GM19328 (cell line): Measurements from ENCODE around the gene MYOZ3.

ENCODE experiments used
- ATAC-seq: cut with Tn5 transposase; IDR thresholded peaks from one replicate; pipeline ENCODE4 v1.9.1; 2021; ENCODE audit warnings: mild to moderate bottlenecking, moderate library complexity; ENCODE audit not compliant: unreplicated experiment

MYOZ3 gene

DNA sequence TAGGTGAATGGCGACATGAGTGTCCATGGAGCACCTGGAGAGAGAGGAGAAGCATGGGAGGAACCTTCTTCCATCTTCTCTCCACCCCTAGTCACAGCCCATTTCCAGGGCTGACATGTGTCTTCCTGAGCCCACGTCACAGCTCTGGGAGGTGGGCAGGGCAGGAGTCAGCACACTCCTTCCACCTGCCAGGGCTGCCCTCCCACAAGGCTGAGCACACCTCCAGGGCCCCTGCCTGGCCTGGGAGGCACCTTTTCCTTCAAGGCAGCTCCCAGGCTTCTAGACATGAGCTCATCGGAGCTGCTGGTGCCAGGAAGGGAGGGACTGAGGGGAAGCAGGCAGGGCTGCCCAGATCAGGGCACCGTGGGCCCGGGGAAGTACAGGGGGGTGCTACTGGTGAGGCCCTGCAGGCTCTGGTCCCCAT, 34.2 kb upstream of the MYOZ3 start:
- no peak for ATAC-seq

GRCh38 chr5:150627731-150628545, 33.1 kb upstream of the MYOZ3 start:
- ATAC-seq = no peak

DNA sequence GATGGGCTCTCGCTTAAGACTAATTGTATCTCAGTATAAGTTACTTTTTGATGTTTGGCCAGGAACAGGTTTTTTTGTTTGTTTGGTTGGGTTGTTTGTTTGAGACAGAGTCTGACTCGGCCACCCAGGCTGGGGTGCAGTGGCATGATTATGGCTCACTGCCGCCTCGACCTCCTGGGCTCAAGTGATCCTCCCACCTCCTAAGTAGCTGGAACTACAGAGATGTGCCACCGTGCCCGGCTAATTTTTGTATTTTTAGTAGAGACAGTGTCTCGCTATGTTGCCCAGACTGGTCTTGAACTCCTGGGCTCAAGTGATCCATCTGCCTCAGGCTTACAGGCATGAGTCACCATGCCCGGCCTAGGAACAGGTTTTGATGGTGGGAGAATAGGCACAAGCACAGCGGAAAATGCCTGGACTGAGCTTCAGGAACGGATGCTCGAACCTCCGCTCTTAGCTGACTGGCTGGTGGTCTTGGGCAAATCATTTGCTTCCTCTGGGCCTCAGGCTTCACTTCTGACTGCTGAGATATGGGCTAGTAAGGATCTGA, 32.0 kb upstream of the MYOZ3 start:
- no peak for ATAC-seq

GRCh38 chr5:150630016-150630415, 31.0 kb upstream of the MYOZ3 start:
- ATAC-seq = no peak

- no peak for ATAC-seq
Measured at GRCh38 chr5:150630461-150631325, 30.4 kb upstream of the MYOZ3 start.

- no peak for ATAC-seq
Measured at GRCh38 chr5:150631326-150631701, 29.7 kb upstream of the MYOZ3 start.

- no peak for ATAC-seq
Measured at GRCh38 chr5:150632305-150633160, 28.5 kb upstream of the MYOZ3 start.

GRCh38 chr5:150633429-150633828, 27.6 kb upstream of the MYOZ3 start:
- ATAC-seq = no peak

DNA sequence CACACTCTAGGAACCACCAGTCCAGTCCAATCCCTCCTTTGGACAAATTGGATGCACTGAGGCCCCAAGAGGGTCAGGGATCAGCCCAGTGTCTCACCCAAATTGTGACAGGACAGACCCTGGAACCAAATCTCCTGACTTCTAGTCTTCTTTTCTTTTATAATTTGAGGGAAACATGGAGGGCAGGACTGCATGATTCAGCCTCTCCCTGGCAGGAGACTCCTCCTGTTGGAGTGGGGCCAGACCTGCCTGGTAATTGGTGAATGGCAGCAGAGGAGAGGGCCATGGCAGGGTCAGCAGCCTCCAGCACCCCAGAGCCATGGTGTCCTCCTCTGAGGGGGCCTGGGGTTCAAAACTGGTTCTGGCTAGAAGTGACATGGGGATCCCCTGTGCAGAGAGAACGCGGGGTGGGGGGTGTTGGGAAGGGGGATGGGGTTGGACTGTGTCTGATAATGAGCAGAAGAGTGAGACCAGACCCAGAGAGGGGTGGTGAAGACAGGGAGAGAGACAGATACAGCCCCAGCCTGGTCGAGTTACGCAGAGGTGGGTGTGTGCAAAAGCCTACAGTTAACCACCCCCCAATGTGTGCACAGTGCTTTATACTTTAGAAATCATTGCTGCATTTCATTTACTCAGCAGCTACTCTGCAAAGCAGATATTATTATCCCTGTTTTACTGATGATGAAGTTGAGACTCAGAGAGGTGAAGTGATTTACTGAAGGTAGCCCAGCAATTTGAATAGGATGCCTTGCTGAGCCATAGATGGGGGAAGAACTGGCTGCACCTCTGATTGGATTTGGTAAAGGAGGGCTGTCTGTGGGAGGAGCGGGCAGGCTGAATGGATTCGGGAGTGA, 24.4 kb upstream of the MYOZ3 start:
- no peak for ATAC-seq

- no peak for ATAC-seq
Measured at GRCh38 chr5:150637245-150638052, 23.6 kb upstream of the MYOZ3 start.

DNA sequence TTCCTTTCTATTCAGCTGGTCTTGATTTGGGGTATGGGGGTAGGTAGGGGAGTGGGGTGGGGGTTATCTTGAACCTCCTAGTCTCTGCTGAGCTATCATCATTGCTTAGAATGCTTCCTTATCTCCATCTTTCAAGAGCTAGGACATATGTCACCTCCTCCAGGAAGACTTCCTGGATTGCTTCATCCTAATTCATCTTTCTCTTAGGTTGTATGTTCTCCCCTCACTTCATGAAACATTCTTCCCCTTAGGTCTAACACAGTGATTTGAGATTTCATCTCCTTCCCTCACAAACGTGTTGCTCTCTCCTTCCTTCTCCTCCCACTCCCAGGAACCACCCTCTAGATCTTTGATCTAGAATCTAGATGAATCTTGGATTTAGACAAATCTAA, 23.0 kb upstream of the MYOZ3 start:
- ATAC-seq = no peak

DNA sequence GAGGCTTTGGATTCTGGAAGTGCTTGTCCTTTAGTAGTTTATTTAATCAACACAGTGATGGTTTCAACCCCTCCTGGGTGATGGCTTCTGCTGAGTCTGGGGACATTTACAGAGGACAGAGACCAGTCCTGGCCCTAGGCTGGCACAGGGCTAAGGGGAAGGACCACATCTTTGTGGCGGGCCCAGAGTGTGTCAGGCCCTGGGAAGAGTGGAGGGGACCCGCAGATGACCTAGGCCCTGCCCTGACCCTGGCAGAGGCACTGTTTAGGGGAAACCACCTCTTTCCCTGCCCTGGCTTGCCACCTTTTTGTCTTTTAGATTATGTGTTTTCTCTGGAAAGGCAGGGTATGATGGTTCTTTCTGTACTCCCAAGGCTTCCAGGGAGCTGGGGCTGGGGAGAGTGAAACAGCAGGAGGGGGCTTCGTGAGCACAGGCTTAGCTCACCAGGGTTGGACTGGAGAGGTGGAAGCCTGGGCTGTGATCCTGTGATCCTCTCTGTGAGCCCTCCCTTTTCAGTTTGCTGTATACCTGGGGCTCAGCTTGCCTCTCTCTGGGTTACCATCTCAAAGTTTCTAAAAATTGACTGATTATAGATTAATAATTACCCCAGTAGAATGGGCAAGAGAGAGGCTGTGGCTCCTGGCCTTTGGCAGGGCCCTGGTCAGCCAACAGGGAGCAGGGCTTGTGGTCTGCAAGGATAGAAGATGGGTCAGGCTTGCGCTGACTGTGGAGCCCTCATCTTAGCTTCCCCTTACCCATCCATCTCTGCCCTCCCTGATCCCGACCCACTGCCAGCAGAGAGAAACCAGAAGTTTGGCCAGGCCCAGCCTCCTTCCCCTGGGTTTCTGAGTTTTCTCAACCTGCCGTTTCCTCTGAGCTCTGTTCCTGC, 22.3 kb upstream of the MYOZ3 start:
- no peak for ATAC-seq

DNA sequence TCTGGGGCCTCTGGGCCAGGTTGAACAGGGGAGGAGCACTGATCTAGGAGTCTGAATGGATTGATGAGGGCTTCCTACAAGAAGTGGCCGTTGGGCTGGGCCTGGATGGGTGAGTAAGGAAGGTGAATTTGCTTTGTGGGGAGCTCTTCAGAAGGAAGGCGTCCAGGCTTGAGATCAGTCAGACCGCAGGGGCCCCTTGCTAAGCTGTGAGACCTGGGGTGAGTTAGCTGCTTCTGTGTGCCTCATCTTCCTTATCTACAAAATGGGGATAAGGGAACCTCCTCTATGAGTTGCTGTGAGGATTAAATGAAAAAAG, 21.7 kb upstream of the MYOZ3 start:
- no peak for ATAC-seq

DNA sequence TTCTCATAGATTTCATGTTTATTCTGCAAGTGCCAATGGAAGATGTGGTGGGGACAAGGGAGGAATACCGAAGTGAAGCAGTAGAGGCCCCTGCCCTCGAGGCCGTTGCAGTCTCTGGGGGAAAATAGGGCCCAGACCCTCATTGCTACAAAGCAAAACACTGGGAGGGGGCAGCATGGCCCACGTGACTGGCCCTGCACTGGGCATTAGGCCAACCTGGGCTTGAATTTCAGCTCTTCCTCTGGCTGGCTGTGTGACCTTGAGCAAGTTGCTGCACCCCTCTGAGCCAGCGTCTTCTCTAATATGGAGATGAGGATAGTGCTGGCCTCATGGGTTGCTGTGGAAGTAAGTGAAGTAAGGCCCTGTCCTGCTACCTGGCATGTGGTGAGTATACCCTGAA, 21.3 kb upstream of the MYOZ3 start:
- ATAC-seq = no peak

- ATAC-seq = no peak
Measured at GRCh38 chr5:150640311-150641005, 20.6 kb upstream of the MYOZ3 start, which contains the start of gene SYNPO. SYNPO (plus strand) TSS chr5:150640660; CDS start chr5:150648276, 7,616 bp downstream.

- no peak for ATAC-seq
Measured at GRCh38 chr5:150641006-150641570, 20.0 kb upstream of the MYOZ3 start.

GRCh38 chr5:150641824-150642566, 19.1 kb upstream of the MYOZ3 start:
- no peak for ATAC-seq
